DOHH2 (cell line): Measurements from ENCODE around the gene KNDC1.

Source experiments
- H3F3A ChIP-seq: fragments of 200-600 bp; sonication (generic), shearing (Covaris generic); 2 replicates; pipeline ENCODE4 v1.6.0; 2016; ENCODE audit warnings: antibody characterized with exemption, mild to moderate bottlenecking; ENCODE audit not compliant: control insufficient read depth, insufficient read depth
- H3K27ac ChIP-seq: fragments of 200-600 bp; sonication (generic); 2 replicates; pipeline ENCODE4 v1.5.1; 2014; ENCODE audit warnings: low read depth, mild to moderate bottlenecking, low read length, moderate library complexity
- H3K27me3 ChIP-seq: fragments of 200-600 bp; sonication (generic); 2 replicates; pipeline ENCODE4 v1.6.1; 2014; ENCODE audit warnings: mild to moderate bottlenecking, low read length, mixed read lengths; ENCODE audit not compliant: control insufficient read depth
- H3K36me3 ChIP-seq: fragments of 200-600 bp; sonication (generic); 2 replicates; pipeline ENCODE4 v1.6.1; 2014; ENCODE audit warnings: mild to moderate bottlenecking, low read length, moderate library complexity, mixed read lengths; ENCODE audit not compliant: control insufficient read depth
- H3K4me1 ChIP-seq: fragments of 200-600 bp; sonication (generic); 2 replicates; pipeline ENCODE4 v1.6.1; 2014; ENCODE audit warnings: mild to moderate bottlenecking, low read length, mixed read lengths; ENCODE audit not compliant: control insufficient read depth
- H3K4me2 ChIP-seq: fragments of 200-600 bp; sonication (generic); 2 replicates; pipeline ENCODE4 v1.6.0; 2014; ENCODE audit warnings: mild to moderate bottlenecking, low read length, moderate library complexity
- H3K4me3 ChIP-seq: fragments of 200-600 bp; sonication (generic); 2 replicates; pipeline ENCODE4 v1.5.1; 2014; ENCODE audit warnings: mild to moderate bottlenecking, low read length, mixed read lengths
- H3K79me2 ChIP-seq: fragments of 200-600 bp; sonication (generic); 2 replicates; pipeline ENCODE4 v1.6.1; 2014; ENCODE audit warnings: mild to moderate bottlenecking, low read length, mixed read lengths; ENCODE audit not compliant: control insufficient read depth
- H3K9me2 ChIP-seq: fragments of 200-600 bp; sonication (generic); replicated peaks from 2 replicates; pipeline ENCODE4 v1.6.1; 2014; ENCODE audit warnings: mild to moderate bottlenecking, low read length, mixed read lengths; ENCODE audit not compliant: control insufficient read depth
- H3K9me3 ChIP-seq: fragments of 200-600 bp; sonication (generic); 2 replicates; pipeline ENCODE4 v1.6.1; 2014; ENCODE audit warnings: antibody characterized with exemption, low read length, mixed read lengths; ENCODE audit not compliant: control insufficient read depth, insufficient read depth
- H4K20me1 ChIP-seq: fragments of 200-600 bp; sonication (generic); 2 replicates; pipeline ENCODE4 v1.6.0; 2014; ENCODE audit warnings: low read depth, mild to moderate bottlenecking, antibody characterized with exemption, low read length, moderate library complexity; ENCODE audit not compliant: control insufficient read depth, insufficient read depth
- CTCF ChIP-seq: fragments of 200-600 bp; sonication (generic); IDR thresholded peaks from one replicate; pipeline ENCODE4 v1.5.1; 2014; ENCODE audit warnings: antibody characterized with exemption, mild to moderate bottlenecking, low read depth, low read length; ENCODE audit not compliant: poor library complexity, severe bottlenecking
- EZH2phosphoT487 ChIP-seq: fragments of 200-600 bp; sonication (generic); IDR thresholded peaks from 2 replicates; pipeline ENCODE4 v1.6.1; 2017; ENCODE audit warnings: borderline replicate concordance, mild to moderate bottlenecking, antibody characterized with exemption, low read length, moderate library complexity, mixed read lengths

The KNDC1 gene

GRCh38 chr10:133186416-133187090 is 26.5 kb downstream of the KNDC1 start:
- no peaks in the 10 kb centered on the region for H3K27me3 ChIP-seq
- no peak overlapping the region for H3K4me2 ChIP-seq
- no peak overlapping the region for H3K27ac ChIP-seq
- no peaks in the 10 kb centered on the region for H3F3A ChIP-seq
- no peak overlapping the region for H3K4me3 ChIP-seq
- H3K9me2 ChIP-seq = no peaks in the 10 kb centered on the region
- H3K36me3 ChIP-seq = no peaks in the 10 kb centered on the region
- H3K9me3 ChIP-seq = peaks cover 35% of the 10 kb centered on the region; the same call in 1 of the 2 replicates
- TF ChIP-seq CTCF = no peak
- TF ChIP-seq EZH2phosphoT487 = no peak
- H3K4me1 ChIP-seq = no peaks in the 10 kb centered on the region
- H3K79me2 ChIP-seq = no peaks in the 10 kb centered on the region
- no peaks in the 10 kb centered on the region for H4K20me1 ChIP-seq

GRCh38 chr10:133187091-133187905 is 27.3 kb downstream of the KNDC1 start:
- H3K4me1 ChIP-seq = no peaks in the 10 kb centered on the region
- no peak overlapping the region for H3K27ac ChIP-seq
- no peaks in the 10 kb centered on the region for H3F3A ChIP-seq
- no peak overlapping the region for H3K4me3 ChIP-seq
- H3K27me3 ChIP-seq = no peaks in the 10 kb centered on the region
- H3K79me2 ChIP-seq = no peaks in the 10 kb centered on the region
- peaks cover 29% of the 10 kb centered on the region; the same call in 1 of the 2 replicates for H3K9me3 ChIP-seq
- no peaks in the 10 kb centered on the region for H3K36me3 ChIP-seq
- H3K9me2 ChIP-seq = no peaks in the 10 kb centered on the region
- no peaks in the 10 kb centered on the region for H4K20me1 ChIP-seq
- TF ChIP-seq CTCF (no peak), EZH2phosphoT487 (no peak)
- no peak overlapping the region for H3K4me2 ChIP-seq

- Histone ChIP-seq H3K79me2 (no peaks in the 10 kb centered on the region), H3K9me2 (no peaks in the 10 kb centered on the region), H4K20me1 (no peaks in the 10 kb centered on the region), H3K27ac (no peak overlapping the region), H3K36me3 (no peaks in the 10 kb centered on the region), H3K4me1 (no peaks in the 10 kb centered on the region), H3K27me3 (no peaks in the 10 kb centered on the region), H3K4me2 (no peak overlapping the region), H3K4me3 (no peak overlapping the region), H3F3A (no peaks in the 10 kb centered on the region), H3K9me3 (peaks cover 26% of the 10 kb centered on the region; the same call in 1 of the 2 replicates)
- TF ChIP-seq CTCF = no peak
- no peak for TF ChIP-seq EZH2phosphoT487
These were observed 28.1 kb downstream of the KNDC1 start for GRCh38 chr10:133187906-133188681.
